SU-DHL-6 (cell line): Measurements from ENCODE around the gene COL17A1.

Source experiments
- H2AFZ ChIP-seq: fragments of 200-600 bp; sonication (generic); 2 replicates; pipeline ENCODE4 v1.6.1; 2014; ENCODE audit warnings: low read depth, mild to moderate bottlenecking, moderate library complexity, mixed read lengths, antibody characterized with exemption, low read length; ENCODE audit not compliant: severe bottlenecking
- H3F3A ChIP-seq: fragments of 200-600 bp; shearing (Covaris generic); 2 replicates; pipeline ENCODE4 v1.6.0; 2016; ENCODE audit warnings: antibody characterized with exemption, mild to moderate bottlenecking; ENCODE audit not compliant: insufficient read depth
- H3K27ac ChIP-seq: fragments of 200-600 bp; sonication (generic); 2 replicates; pipeline ENCODE4 v1.5.1; 2016; ENCODE audit warnings: low read depth, mild to moderate bottlenecking, low read length, moderate library complexity, mixed read lengths
- H3K27me3 ChIP-seq: fragments of 200-600 bp; sonication (generic), shearing (Covaris generic); 2 replicates; pipeline ENCODE4 v1.6.0; 2014; ENCODE audit warnings: mild to moderate bottlenecking, low read length
- H3K36me3 ChIP-seq: fragments of 200-600 bp; sonication (generic); 2 replicates; pipeline ENCODE4 v1.6.1; 2014; ENCODE audit warnings: mild to moderate bottlenecking, low read length, mixed read lengths
- H3K4me2 ChIP-seq: fragments of 300-600, 200-600 bp; shearing (Covaris generic), sonication (generic); 2 replicates; pipeline ENCODE4 v1.6.0; 2014; ENCODE audit warnings: low read length, low read depth, mild to moderate bottlenecking; ENCODE audit not compliant: poor library complexity, severe bottlenecking
- H3K4me3 ChIP-seq: fragments of 200-600 bp; sonication (generic); 2 replicates; pipeline ENCODE4 v1.5.1; 2014; ENCODE audit warnings: antibody characterized with exemption, low read length, mild to moderate bottlenecking, mixed read lengths; ENCODE audit not compliant: insufficient read depth, poor library complexity, severe bottlenecking
- H3K79me2 ChIP-seq: fragments of 200-600 bp; sonication (generic); 2 replicates; pipeline ENCODE4 v1.6.1; 2014; ENCODE audit warnings: mild to moderate bottlenecking, low read length, moderate library complexity; ENCODE audit not compliant: insufficient read depth
- H3K9ac ChIP-seq: fragments of 200-600 bp; sonication (generic); 2 replicates; pipeline ENCODE4 v1.7.0; 2014; ENCODE audit warnings: mild to moderate bottlenecking, low read length
- H3K9me2 ChIP-seq: fragments of 200-600 bp; sonication (generic); replicated peaks from 2 replicates; pipeline ENCODE4 v1.6.1; 2014; ENCODE audit warnings: low read length; ENCODE audit not compliant: insufficient read depth
- H3K9me3 ChIP-seq: fragments of 200-600 bp; sonication (generic); 2 replicates; pipeline ENCODE4 v1.6.1; 2014; ENCODE audit warnings: low read length, mixed read lengths; ENCODE audit not compliant: insufficient read depth
- H4K20me1 ChIP-seq: fragments of 200-600 bp; sonication (generic); 2 replicates; pipeline ENCODE4 v1.6.1; 2014; ENCODE audit warnings: low read depth, mild to moderate bottlenecking, antibody characterized with exemption, low read length, moderate library complexity, mixed read lengths
- EZH2phosphoT487 ChIP-seq: fragments of 200-600 bp; sonication (generic), shearing (Covaris generic); conservative IDR thresholded peaks from 2 replicates; pipeline ENCODE4 v1.6.1; 2018; ENCODE audit warnings: mild to moderate bottlenecking, antibody characterized with exemption, low read length, moderate library complexity, mixed read lengths
- TF ChIP-seq, protein P1 (sequence below): fragments of 200-600 bp; sonication (generic); IDR thresholded peaks from one replicate; pipeline ENCODE4 v1.5.1; 2017; ENCODE audit warnings: antibody characterized with exemption, mild to moderate bottlenecking, low read length, moderate library complexity; ENCODE audit not compliant: insufficient read depth, poor library complexity, severe bottlenecking

COL17A1 gene

DNA sequence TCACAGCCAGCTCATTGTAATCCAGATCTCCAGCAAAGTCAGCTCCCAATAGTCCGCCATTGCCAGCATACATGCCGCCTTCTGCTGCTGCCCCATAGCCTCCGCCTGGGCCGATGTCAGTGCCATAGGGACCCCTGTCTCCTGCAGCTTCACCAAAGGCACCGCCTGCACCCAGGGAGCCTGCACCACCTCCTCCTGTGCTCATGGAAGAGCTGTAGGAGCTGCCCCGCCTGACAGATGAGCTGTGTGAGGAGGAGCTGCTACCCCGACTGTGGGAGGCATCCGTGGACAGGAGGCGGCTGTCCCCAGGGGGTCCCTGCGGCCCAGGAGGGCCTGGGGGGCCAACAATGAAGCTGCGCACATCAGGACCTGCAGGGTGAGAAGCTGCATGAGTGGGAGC, 51.7 kb downstream of the COL17A1 start:
- no peaks in the 10 kb centered on the region for H3K9me2 ChIP-seq
- no peaks in the 10 kb centered on the region for H3K27me3 ChIP-seq
- no peak overlapping the region for H3K27ac ChIP-seq
- no peak overlapping the region for H2AFZ ChIP-seq
- no peak overlapping the region for H3K4me2 ChIP-seq
- no peaks in the 10 kb centered on the region for H3K79me2 ChIP-seq
- H3K9me3 ChIP-seq: no peaks in the 10 kb centered on the region
- TF ChIP-seq, protein P1, sequence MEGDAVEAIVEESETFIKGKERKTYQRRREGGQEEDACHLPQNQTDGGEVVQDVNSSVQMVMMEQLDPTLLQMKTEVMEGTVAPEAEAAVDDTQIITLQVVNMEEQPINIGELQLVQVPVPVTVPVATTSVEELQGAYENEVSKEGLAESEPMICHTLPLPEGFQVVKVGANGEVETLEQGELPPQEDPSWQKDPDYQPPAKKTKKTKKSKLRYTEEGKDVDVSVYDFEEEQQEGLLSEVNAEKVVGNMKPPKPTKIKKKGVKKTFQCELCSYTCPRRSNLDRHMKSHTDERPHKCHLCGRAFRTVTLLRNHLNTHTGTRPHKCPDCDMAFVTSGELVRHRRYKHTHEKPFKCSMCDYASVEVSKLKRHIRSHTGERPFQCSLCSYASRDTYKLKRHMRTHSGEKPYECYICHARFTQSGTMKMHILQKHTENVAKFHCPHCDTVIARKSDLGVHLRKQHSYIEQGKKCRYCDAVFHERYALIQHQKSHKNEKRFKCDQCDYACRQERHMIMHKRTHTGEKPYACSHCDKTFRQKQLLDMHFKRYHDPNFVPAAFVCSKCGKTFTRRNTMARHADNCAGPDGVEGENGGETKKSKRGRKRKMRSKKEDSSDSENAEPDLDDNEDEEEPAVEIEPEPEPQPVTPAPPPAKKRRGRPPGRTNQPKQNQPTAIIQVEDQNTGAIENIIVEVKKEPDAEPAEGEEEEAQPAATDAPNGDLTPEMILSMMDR: no peak
- TF ChIP-seq EZH2phosphoT487: no peak
- H3K4me3 ChIP-seq: no peak overlapping the region
- H3K36me3 ChIP-seq: no peaks in the 10 kb centered on the region
- H3K9ac ChIP-seq: no peak overlapping the region
- H4K20me1 ChIP-seq: no peaks in the 10 kb centered on the region
- H3F3A ChIP-seq: no peaks in the 10 kb centered on the region

DNA sequence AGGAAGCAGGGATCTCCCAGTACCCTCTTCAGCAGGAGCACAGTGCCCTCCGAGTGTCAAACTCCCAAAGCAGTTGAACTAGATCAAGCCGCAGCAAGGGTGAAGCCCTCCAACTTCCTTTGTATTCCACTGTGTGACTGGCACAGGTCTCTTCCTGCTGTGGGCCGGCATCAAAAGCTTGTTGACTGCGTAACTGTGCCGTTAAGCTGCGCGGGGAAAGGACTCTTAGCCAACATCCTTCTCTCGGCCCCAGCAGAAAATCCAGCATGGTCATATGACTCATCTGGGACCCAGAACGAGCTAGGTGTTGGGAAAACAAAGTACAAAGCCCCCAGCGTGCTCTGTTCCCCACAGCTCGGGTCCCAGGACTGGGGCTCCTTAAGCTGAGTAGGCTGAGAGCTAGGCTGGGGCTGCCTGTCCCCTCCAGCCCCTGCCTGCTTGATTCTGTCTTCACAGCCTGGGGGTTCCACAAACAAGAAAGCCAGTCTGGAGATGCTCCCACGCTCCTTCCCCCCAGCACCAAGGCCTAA, 52.2 kb downstream of the COL17A1 start:
- H3K79me2 ChIP-seq: no peaks in the 10 kb centered on the region
- no peaks in the 10 kb centered on the region for H3K9me2 ChIP-seq
- no peak overlapping the region for H2AFZ ChIP-seq
- no peak overlapping the region for H3K9ac ChIP-seq
- H3K27me3 ChIP-seq: no peaks in the 10 kb centered on the region
- TF ChIP-seq EZH2phosphoT487: no peak
- TF ChIP-seq, protein P1: no peak
- H3K4me3 ChIP-seq: no peak overlapping the region
- no peaks in the 10 kb centered on the region for H3K9me3 ChIP-seq
- H3K36me3 ChIP-seq: no peaks in the 10 kb centered on the region
- H4K20me1 ChIP-seq: no peaks in the 10 kb centered on the region
- H3F3A ChIP-seq: no peaks in the 10 kb centered on the region
- H3K27ac ChIP-seq: no peak overlapping the region
- no peak overlapping the region for H3K4me2 ChIP-seq

DNA sequence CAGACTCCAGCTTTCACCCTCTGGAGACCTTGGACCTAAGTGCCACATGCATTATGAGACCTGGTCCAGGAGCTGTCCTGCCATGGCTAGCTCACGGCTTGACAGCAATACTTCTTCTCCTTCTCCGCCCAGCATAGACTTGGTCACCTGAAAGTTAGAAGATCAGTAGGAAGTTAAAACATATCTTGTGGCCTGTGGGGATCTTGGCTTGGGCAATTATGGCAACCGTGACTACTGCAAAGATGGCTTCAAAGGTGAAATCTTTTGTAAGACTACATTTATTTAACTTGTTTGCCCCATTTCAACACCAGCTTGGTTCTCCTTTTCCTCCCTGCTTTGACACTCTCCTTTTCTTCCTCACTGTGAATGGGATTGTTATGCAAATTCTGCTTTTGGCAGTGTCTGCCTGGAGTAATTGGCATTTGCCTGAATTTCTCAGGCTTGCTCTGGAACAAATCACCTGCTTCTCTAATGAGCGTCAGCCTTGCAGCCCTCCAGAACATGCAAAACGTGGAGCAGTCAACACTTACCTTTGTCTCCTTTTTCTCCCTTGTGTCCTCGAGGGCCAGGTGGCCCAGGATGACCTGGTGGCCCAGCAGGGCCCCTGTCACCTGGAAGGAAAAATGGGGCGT, 53.4 kb downstream of the COL17A1 start:
- TF ChIP-seq EZH2phosphoT487: no peak
- TF ChIP-seq, protein P1: no peak
- Histone ChIP-seq H3K36me3 (no peaks in the 10 kb centered on the region), H3K9me3 (no peaks in the 10 kb centered on the region), H4K20me1 (no peaks in the 10 kb centered on the region), H3K9ac (no peak overlapping the region), H3F3A (no peaks in the 10 kb centered on the region), H2AFZ (no peak overlapping the region), H3K4me3 (no peak overlapping the region), H3K79me2 (no peaks in the 10 kb centered on the region), H3K9me2 (no peaks in the 10 kb centered on the region), H3K4me2 (no peak overlapping the region), H3K27me3 (no peaks in the 10 kb centered on the region), H3K27ac (no peak overlapping the region)
